Inflammatory macrophage (primary cell): Measurements from ENCODE around the gene GCHFR.
A peak's percentile ranks its signal among the peaks of the same experiment; 100 is the strongest.

Source experiments
- DNase-seq, 2 donors: peaks; one replicate each; pipeline ENCODE4 v3.0.0-alpha.2; 2020 to 2022

Gene GCHFR

GRCh38 chr15:40754883-40755811, 8.7 kb upstream of the GCHFR start, which contains the start of gene RMDN3:
Gene RMDN3, minus strand, starts transcription at chr15:40755254. Its CDS starts 471 bp downstream, at chr15:40754783.
- peak; percentile 95 to 96 for DNase-seq

- no peak for DNase-seq
Measured at GRCh38 chr15:40755812-40756208, 8.1 kb upstream of the GCHFR start.

- DNase-seq = no peak
Measured at GRCh38 chr15:40756938-40757337, 6.9 kb upstream of the GCHFR start.

GRCh38 chr15:40759961-40760360, 3.9 kb upstream of the GCHFR start:
- DNase-seq = no peak

- peak; percentile 31 to 32 for DNase-seq
Measured at GRCh38 chr15:40762919-40763800, 708 bp upstream of the GCHFR start.

GRCh38 chr15:40764629-40765103, 798 bp downstream of the GCHFR start:
- DNase-seq = peak in 1 of 2 donors; percentile 14

DNA sequence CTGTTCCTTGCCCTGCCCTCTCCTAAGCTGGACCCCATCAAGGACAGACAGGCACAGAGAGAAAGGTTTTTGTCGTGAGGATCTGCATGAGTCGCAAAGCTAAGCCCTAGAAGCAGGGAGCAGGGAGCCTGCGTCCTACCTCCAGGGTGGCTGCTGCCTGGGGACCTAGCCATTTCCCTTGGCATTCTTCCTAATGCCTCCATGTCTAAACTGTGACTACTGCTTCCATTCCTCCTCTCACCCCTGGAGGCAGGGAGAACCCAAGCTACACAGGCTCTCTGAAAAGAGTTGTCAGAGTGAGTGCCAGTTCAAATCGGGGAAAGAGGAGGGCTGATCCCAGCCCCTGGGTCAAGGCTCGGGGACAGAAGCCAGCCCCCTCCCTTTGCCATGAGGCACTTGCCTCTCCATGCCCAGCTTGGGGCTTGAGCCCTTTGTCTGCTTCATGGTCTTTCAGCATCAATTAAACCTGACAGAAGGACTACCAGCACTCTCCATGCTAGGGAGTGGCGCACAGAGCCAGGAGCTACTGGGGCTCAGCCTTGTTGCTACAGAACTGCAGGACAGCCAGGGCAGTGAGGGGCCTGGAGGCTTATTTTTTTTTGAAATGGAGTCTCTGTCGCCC, 2.4 kb downstream of the GCHFR start:
- DNase-seq = no peak

DNA sequence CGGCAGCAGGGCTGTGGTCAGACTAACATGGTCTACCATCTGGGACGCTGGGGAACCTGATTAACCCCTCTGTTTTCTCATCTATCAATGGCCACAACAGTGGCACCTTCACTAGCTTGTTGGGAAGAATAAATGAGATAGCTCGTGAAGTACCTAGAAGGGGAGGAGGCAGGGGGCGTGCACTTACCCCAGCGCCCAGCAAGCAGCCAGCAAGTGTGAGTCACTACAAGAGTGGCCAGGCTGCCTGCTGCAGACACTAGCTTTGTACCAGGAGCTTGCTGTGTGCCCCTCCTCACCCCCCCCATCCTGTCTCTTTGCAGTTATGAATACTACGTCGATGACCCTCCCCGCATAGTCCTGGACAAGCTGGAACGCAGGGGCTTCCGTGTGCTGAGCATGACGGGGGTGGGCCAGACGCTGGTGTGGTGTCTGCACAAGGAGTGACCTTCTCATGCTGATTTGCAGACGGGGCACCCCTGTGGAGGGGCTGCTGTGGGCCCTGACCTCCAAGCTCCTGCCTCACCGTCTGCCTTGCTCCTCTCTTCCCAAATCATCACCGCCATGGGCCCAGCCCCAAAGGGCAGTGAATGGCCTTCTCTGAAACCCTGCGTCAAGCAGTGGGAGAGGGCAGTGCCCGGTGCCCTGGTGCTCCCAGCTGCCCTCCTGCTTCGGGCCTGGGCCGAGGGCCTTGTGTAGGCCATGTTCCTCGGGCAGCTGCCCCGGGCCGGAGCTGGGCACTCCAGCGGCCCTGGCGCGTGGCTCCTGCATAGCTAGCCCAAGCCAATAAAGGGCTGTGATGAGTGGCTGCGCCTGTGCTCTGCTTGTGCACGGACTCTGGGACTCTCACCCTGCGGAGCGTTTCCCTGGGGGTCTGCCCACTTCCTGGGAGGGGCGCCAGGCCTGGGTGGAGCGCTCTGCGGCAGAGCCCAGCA, 3.3 kb downstream of the GCHFR start:
- DNase-seq = no peak

DNA sequence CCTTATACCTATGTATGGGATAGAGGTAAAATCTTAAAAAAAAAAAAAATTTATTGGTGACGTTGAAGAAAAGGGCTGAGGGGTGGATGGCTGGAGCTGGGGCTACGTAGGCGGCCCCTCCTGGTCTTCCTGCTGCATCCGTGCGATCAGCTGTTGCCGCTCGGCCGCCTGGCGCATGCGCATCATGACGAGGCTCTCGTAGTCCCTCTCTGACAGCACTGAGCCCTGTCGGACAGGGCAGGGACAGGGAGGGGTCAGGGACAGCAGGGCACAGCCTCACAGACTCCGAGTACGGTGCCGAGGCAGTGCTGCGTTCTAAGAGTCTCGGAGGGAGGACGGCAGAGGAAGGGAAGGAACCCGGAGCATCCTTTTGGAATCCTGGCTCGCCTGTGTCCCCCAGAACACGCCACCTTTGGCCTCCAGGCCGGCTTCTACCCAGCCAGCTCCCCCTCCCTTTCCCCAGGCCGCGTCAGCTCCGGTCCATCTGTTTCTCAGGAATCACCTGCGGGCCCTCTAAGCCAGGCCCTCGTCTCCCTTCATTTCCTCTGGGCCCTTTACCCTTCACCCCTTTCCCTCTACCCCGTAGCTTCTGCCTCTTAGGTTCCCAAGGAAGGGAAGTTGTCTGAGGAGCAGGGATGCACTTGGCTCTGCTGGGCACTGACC, 4.1 kb downstream of the GCHFR start:
- DNase-seq = no peak

DNA sequence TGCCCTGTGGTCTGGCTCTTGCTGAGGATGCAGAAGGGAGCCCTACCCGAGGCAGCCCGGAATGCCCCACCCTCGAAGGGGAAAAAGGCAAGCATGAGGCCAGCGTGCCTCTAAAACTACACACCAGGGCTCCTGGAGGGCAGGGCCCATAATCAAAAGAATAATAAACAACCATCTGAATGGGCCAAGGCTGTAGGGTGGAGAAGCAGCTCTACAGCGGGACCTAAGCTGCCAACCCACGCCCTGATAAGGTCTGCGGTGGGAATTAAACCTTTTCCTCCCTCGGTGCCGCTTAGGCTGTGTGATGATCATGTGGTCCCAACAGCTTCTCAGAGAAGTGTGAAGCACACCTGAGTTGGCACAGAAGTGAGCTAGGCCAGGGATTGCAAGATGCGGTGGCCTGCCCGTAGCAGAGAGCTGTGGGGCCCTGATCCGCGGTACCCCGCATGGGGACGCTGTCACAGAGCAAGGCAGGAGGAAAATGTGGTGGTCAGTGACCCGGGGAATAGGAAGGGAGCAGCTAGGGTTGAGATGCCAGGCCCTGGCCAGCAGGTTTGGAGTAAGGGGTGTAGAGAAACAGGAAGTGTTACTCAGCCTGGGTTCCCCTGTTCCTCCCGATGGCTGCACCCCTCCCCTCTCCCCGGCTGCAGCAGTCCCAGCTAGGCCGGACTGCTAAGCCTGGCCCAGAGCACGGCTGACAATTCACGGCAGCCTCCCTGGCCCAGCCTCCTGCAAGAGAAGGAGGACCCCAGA, 4.8 kb downstream of the GCHFR start:
- DNase-seq = no peak

GRCh38 chr15:40769274-40770146, 5.6 kb downstream of the GCHFR start, which contains the start of gene C15orf62:
Gene C15orf62, plus strand, starts transcription at chr15:40769980. Its CDS starts 516 bp downstream, at chr15:40770496.
- peak; percentile 56 to 58 for DNase-seq

- DNase-seq = peak in 1 of 2 donors; percentile 24
Measured at GRCh38 chr15:40770147-40770721, 6.4 kb downstream of the GCHFR start.

- DNase-seq = no peak
Measured at GRCh38 chr15:40771242-40771641, 7.4 kb downstream of the GCHFR start.

GRCh38 chr15:40772014-40772413, 8.1 kb downstream of the GCHFR start:
- no peak for DNase-seq

- DNase-seq = no peak
Measured at GRCh38 chr15:40773496-40773895, 9.6 kb downstream of the GCHFR start.

- DNase-seq = no peak
Measured at GRCh38 chr15:40773902-40774301, 10.0 kb downstream of the GCHFR start.

DNA sequence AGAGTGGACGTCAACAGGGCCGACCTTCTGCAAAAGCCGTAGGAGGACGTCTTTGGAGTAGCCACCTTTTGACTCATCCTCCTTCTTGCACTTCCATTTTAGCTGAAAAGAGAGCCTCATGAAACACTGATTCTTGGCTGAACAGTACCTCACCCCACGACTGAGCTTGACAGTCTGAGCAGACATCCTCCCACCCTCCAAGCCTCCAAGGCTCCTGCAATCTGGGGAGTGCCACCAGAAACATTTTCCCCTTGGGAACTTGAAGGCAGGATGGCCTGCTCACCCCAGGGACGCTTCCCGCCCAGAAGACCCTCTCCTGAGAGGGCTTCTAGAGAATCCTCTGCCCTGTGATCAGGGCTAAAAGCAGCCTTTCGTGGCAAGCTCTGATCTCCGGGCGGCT, 11.1 kb downstream of the GCHFR start:
- no peak for DNase-seq

DNA sequence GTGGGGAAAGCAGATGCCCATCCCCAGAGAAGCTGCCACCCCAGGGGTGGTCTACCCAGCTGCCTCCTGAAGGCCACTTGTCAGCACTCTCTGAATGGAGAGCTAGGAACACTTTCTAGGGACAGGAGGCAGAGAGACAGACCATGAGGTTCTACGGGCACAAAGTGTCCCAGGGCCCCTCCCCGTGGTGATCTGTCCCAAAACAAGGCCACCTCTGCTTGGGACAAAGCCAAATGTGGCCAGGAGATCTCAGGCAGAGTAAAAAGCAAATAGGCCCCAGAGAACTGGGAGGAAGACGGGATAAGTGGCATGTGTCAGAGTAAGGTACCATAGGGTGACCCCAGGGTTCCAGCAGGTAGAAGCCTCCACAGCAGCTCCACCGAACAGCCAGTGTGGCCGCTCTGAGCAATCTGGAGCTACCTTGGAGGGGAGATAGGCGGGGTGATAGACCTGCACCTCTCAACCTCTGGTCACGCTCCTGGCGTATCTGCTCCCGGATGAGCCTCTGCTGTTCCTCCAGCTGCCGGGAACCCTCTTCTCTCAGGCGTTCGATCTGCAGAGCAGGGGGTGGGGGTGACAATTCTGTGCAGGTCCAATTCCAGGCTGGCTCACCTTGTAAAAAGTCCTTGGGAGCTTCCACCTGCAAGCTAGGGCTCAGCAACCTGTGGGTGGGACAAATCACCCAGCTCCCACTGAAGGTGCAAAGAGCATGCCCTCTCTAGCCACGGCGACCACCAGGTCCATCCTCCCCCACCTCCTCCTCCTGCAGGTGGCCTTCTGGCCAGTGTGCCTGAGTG, 12.1 kb downstream of the GCHFR start:
- no peak for DNase-seq
